ENCODE results near the gene SMCO4.

- no peak for TF ChIP-seq CTCF (conservative IDR thresholded peaks at IDR 0.05 in 1 of 2, IDR thresholded peaks at IDR 0.05 in 1 of 2; ENCODE audit: low read depth in 1 of 2, low read length in 2 of 2)
- TF ChIP-seq EZH2 (IDR thresholded peaks at IDR 0.05; ENCODE audit: low read length, missing control alignments), result no peak
Measured at GRCh38 chr11:93510196-93510873, 32.9 kb downstream of the SMCO4 start.
